Fibroblast of skin of back (primary cell): ENCODE results near the gene SNX11.

Experiments
- DNase-seq: peaks from one replicate; pipeline ENCODE4 v3.0.0-alpha.2; 2013

The SNX11 gene

DNA sequence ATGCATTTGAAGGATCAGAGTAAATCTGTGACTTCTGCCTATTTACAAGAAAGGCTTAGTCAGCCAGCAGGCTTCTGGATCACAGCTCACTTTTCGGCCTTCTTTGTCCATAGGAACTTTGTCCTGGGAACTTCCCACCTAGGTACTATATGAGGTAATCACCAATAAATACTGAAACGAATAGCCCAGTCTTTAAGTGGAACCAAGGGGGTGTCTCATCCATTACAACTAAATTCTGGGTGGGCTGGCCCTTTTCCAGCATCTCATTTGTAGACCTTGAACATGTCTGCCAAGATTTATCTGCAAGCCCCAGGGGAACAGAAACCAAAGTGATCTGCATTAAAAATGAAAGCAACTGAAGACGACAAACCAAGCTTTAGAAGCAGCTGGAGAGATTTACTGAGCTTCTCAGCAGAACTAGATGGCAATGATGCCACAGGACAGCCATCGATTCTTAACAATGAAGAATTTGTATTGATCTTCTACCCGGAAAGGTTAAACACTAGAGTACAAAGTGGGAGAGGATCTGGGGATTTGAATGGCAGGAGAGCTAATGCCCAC is 55.5 kb downstream of the SNX11 start:
- DNase-seq = no peak

DNA sequence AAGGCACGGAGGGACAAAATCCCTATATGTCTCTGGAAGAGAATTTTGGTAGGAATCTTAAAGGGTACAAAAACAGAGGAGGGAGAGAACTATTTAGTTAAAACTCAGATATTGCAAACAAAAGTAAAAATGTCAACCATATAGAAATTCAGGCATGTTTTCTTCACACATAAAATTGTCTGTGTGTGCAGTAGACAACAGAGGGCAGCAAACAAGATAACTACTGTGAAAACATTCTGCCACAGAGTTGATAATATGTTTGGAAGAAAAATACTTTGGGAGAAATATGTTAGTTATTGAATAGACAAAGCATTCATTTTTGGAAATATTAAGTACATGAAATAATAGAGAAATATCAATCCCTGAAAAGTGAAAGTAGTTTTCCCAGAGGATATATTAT is 56.2 kb downstream of the SNX11 start:
- no peak for DNase-seq

DNA sequence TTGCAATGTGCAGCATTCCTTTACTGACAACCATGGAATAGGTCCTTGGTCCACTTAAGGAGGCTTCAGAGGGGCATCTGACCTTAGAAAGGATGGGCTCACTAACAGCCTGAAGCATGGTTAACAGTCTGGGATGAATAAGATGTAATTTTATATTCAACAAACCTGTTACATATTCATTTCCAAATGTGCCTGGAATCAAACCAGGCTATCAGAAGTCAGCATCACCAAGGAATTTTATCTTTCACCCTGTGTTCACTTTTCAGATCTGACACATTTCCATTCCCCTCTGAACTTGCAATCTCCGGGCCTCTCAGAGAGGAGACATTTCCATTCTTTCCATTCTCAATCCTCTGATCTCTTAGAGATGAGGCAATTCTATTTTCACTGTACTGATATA is 62.4 kb downstream of the SNX11 start:
- no peak for DNase-seq
